GM23338 (cell line): ENCODE results near the gene MTRFR.

Experiments used
- CREB1 ChIP-seq: fragments of 250-450 bp; sonication (Bioruptor Pico); IDR thresholded peaks from 2 replicates; pipeline ENCODE4 v1.5.0; 2020; ENCODE audit warnings: low read depth, mild to moderate bottlenecking, moderate library complexity
- ETS1 ChIP-seq: IDR thresholded peaks from 2 replicates; pipeline ENCODE4 v1.6.1; 2016; ENCODE audit warnings: antibody characterized with exemption
- EZH2 ChIP-seq: fragments of 200-600 bp; sonication (generic); IDR thresholded peaks from one replicate; pipeline ENCODE4 v1.8.0; 2017; ENCODE audit warnings: antibody characterized with exemption, mild to moderate bottlenecking, low read depth; ENCODE audit not compliant: unreplicated experiment
- EZH2phosphoT487 ChIP-seq: fragments of 200-600 bp; sonication (generic); IDR thresholded peaks from one replicate; pipeline ENCODE4 v1.8.1; 2018; ENCODE audit warnings: antibody characterized with exemption; ENCODE audit not compliant: unreplicated experiment
- JUNB ChIP-seq: IDR thresholded peaks from one replicate; pipeline ENCODE4 v1.6.1; 2016; ENCODE audit warnings: antibody characterized with exemption; ENCODE audit not compliant: unreplicated experiment
- POLR2AphosphoS5 ChIP-seq: IDR thresholded peaks from 2 replicates; pipeline ENCODE4 v1.6.1; 2016; ENCODE audit warnings: antibody characterized with exemption, low read depth
- REST ChIP-seq: IDR thresholded peaks from one replicate; pipeline ENCODE4 v1.6.1; 2018; ENCODE audit warnings: antibody characterized with exemption; ENCODE audit not compliant: unreplicated experiment
- TF ChIP-seq, protein P1 (sequence below), 2 experiments: fragments of 200-600 bp in 1 of 2; sonication (generic) in 1 of 2; conservative IDR thresholded peaks; 2 replicates each; pipeline versions ENCODE4 v1.5.1 to v1.6.1; 2016 to 2017; ENCODE audit warnings: antibody characterized with exemption in 2 of 2, low read depth in 2 of 2, mild to moderate bottlenecking in 2 of 2, moderate library complexity in 1 of 2

DNA sequence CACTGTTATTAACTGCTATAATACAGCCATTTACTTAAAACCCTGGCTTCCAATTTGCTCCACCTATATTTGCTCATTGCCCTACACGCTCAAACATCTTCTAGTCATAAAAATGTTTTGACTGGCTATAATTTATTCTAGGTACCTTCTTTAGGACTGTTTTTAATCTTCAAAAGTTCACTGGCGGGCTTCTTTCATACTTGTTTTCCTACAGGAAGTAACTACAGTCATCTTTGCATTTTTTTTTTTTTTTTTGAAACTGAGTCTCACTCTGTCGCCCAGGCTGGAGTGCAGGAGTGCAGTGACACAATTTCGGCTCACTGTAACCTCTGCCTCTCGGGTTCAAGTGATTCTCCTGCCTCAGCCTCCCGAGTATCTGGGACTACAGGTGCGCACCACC, 32.8 kb upstream of the MTRFR start:
- no peak for TF ChIP-seq POLR2AphosphoS5
- TF ChIP-seq, protein P1, sequence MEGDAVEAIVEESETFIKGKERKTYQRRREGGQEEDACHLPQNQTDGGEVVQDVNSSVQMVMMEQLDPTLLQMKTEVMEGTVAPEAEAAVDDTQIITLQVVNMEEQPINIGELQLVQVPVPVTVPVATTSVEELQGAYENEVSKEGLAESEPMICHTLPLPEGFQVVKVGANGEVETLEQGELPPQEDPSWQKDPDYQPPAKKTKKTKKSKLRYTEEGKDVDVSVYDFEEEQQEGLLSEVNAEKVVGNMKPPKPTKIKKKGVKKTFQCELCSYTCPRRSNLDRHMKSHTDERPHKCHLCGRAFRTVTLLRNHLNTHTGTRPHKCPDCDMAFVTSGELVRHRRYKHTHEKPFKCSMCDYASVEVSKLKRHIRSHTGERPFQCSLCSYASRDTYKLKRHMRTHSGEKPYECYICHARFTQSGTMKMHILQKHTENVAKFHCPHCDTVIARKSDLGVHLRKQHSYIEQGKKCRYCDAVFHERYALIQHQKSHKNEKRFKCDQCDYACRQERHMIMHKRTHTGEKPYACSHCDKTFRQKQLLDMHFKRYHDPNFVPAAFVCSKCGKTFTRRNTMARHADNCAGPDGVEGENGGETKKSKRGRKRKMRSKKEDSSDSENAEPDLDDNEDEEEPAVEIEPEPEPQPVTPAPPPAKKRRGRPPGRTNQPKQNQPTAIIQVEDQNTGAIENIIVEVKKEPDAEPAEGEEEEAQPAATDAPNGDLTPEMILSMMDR (conservative IDR thresholded peaks at IDR 0.05; ENCODE audit: low read depth in 2 of 2): no peak
- TF ChIP-seq JUNB: no peak
- TF ChIP-seq CREB1: no peak
- no peak for TF ChIP-seq EZH2
- no peak for TF ChIP-seq ETS1
- TF ChIP-seq REST: no peak
- TF ChIP-seq EZH2phosphoT487: no peak
